Loucy (cell line): ENCODE measurements around the gene TRIB2.
"Not testable (repeated sequence)": the region's sequence is repeated elsewhere in the genome, so short reads cannot be mapped to it uniquely, and the experiment has no call there.

Experiments
- H2AFZ ChIP-seq: fragments of 200-600 bp; sonication (generic); 2 replicates; pipeline ENCODE4 v1.6.0; 2016; ENCODE audit warnings: antibody characterized with exemption, mild to moderate bottlenecking, low read length, moderate library complexity
- H3F3A ChIP-seq: fragments of 200-600 bp; 2 replicates; pipeline ENCODE4 v1.6.0; 2016; ENCODE audit warnings: antibody characterized with exemption, low read depth, mild to moderate bottlenecking
- H3K27me3 ChIP-seq: fragments of 200-600 bp; sonication (generic); 2 replicates; pipeline ENCODE4 v1.6.1; 2014; ENCODE audit warnings: low read length, mild to moderate bottlenecking; ENCODE audit not compliant: insufficient read depth, poor library complexity, severe bottlenecking
- H3K36me3 ChIP-seq: fragments of 200-600 bp; sonication (generic); 2 replicates; pipeline ENCODE4 v1.6.1; 2016; ENCODE audit warnings: low read length; ENCODE audit not compliant: insufficient read depth
- H3K4me1 ChIP-seq: fragments of 200-600 bp; sonication (generic); 2 replicates; pipeline ENCODE4 v1.5.1; 2014; ENCODE audit warnings: low read length, mild to moderate bottlenecking; ENCODE audit not compliant: insufficient read depth, poor library complexity, severe bottlenecking
- H3K4me2 ChIP-seq: fragments of 200-600 bp; sonication (generic); 2 replicates; pipeline ENCODE4 v1.6.0; 2014; ENCODE audit warnings: antibody characterized with exemption, low read length, low read depth, mild to moderate bottlenecking; ENCODE audit not compliant: poor library complexity, severe bottlenecking
- H3K4me3 ChIP-seq: fragments of 200-600 bp; sonication (generic); 2 replicates; pipeline ENCODE4 v1.5.1; 2014; ENCODE audit warnings: low read length, mild to moderate bottlenecking, mixed read lengths; ENCODE audit not compliant: poor library complexity, severe bottlenecking
- H3K79me2 ChIP-seq: fragments of 200-600 bp; sonication (generic); 2 replicates; pipeline ENCODE4 v1.6.1; 2014; ENCODE audit warnings: low read length; ENCODE audit not compliant: insufficient read depth
- H3K9ac ChIP-seq: fragments of 200-600 bp; sonication (generic); 2 replicates; pipeline ENCODE4 v1.6.0; 2014; ENCODE audit warnings: mild to moderate bottlenecking, low read depth, low read length, moderate library complexity; ENCODE audit not compliant: poor library complexity, severe bottlenecking
- H3K9me2 ChIP-seq: fragments of 200-600 bp; sonication (generic); replicated peaks from 2 replicates; pipeline ENCODE4 v1.6.1; 2016; ENCODE audit warnings: low read depth, low read length, mixed read lengths
- H3K9me3 ChIP-seq: fragments of 200-600 bp; sonication (generic); 2 replicates; pipeline ENCODE4 v1.6.1; 2014; ENCODE audit warnings: mild to moderate bottlenecking, antibody characterized with exemption, low read length, low read depth; ENCODE audit not compliant: insufficient read depth
- H4K20me1 ChIP-seq: fragments of 200-600 bp; sonication (generic); 2 replicates; pipeline ENCODE4 v1.6.0; 2014; ENCODE audit warnings: antibody characterized with exemption, low read length, mild to moderate bottlenecking; ENCODE audit not compliant: insufficient read depth, poor library complexity, severe bottlenecking
- EZH2phosphoT487 ChIP-seq: fragments of 200-600 bp; IDR thresholded peaks from 2 replicates; pipeline ENCODE4 v1.6.1; 2018; ENCODE audit warnings: antibody characterized with exemption, mild to moderate bottlenecking, moderate library complexity, borderline replicate concordance
- TF ChIP-seq, protein P1 (sequence below): fragments of 200-600 bp; sonication (generic); conservative IDR thresholded peaks from 2 replicates; pipeline ENCODE4 v1.5.1; 2014; ENCODE audit warnings: mild to moderate bottlenecking, antibody characterized with exemption, low read length

TRIB2 gene

DNA sequence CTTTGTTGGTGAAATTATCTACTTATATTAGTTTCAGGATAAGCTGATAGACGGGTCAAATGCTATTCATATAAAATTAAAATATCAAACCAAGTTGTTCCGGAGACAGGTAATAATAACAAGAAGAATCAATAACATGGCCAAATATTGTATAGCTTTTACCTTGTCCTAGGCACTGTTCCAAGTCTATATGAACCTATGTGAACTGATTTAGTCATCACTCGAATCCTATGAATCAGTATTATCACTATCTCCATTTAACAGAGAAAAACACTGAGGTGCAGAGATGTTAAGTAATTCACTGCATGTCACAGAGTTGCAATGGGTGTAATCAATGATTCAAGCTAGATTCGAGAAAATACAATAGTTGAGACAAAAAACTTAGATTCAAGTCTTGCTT lies 40.0 kb upstream of the TRIB2 start:
- H3K4me2 ChIP-seq: no peak overlapping the region
- no peak overlapping the region for H2AFZ ChIP-seq
- no peaks in the 10 kb centered on the region for H3K36me3 ChIP-seq
- H3K4me1 ChIP-seq: no peaks in the 10 kb centered on the region
- no peaks in the 10 kb centered on the region for H3F3A ChIP-seq
- H3K4me3 ChIP-seq: no peak overlapping the region
- no peak overlapping the region for H3K9ac ChIP-seq
- TF ChIP-seq EZH2phosphoT487: no peak
- TF ChIP-seq, protein P1, sequence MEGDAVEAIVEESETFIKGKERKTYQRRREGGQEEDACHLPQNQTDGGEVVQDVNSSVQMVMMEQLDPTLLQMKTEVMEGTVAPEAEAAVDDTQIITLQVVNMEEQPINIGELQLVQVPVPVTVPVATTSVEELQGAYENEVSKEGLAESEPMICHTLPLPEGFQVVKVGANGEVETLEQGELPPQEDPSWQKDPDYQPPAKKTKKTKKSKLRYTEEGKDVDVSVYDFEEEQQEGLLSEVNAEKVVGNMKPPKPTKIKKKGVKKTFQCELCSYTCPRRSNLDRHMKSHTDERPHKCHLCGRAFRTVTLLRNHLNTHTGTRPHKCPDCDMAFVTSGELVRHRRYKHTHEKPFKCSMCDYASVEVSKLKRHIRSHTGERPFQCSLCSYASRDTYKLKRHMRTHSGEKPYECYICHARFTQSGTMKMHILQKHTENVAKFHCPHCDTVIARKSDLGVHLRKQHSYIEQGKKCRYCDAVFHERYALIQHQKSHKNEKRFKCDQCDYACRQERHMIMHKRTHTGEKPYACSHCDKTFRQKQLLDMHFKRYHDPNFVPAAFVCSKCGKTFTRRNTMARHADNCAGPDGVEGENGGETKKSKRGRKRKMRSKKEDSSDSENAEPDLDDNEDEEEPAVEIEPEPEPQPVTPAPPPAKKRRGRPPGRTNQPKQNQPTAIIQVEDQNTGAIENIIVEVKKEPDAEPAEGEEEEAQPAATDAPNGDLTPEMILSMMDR: no peak
- H4K20me1 ChIP-seq: no peaks in the 10 kb centered on the region
- no peaks in the 10 kb centered on the region for H3K79me2 ChIP-seq
- H3K9me2 ChIP-seq: no peaks in the 10 kb centered on the region
- no peaks in the 10 kb centered on the region for H3K9me3 ChIP-seq
- H3K27me3 ChIP-seq: no peaks in the 10 kb centered on the region

DNA sequence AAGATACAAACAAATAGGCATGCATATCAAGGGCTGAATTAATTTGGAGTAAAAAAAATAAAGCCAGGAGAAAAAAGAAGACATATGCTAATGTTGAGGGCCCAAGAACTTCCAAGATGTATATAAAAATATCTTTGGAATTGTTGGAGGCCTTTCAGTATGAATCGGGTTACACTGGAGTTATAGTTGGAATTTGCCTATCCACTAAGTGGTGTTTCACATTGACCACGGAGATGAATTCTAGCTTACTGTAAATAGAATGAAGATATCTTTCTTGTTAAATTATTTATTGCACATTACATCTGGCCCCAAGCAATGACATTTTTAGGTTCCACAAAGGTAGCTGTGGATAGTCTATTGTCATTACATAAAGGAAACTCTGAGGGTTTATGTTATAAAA lies 38.5 kb upstream of the TRIB2 start:
- Histone ChIP-seq H4K20me1 (no peaks in the 10 kb centered on the region), H3K36me3 (no peaks in the 10 kb centered on the region), H3K9me2 (no peaks in the 10 kb centered on the region), H3K27me3 (no peaks in the 10 kb centered on the region), H3F3A (no peaks in the 10 kb centered on the region), H3K79me2 (no peaks in the 10 kb centered on the region), H3K9ac (no peak overlapping the region), H3K4me1 (no peaks in the 10 kb centered on the region), H3K4me3 (no peak overlapping the region), H2AFZ (no peak overlapping the region), H3K4me2 (no peak overlapping the region), H3K9me3 (no peaks in the 10 kb centered on the region)
- TF ChIP-seq EZH2phosphoT487: no peak
- TF ChIP-seq, protein P1: no peak

DNA sequence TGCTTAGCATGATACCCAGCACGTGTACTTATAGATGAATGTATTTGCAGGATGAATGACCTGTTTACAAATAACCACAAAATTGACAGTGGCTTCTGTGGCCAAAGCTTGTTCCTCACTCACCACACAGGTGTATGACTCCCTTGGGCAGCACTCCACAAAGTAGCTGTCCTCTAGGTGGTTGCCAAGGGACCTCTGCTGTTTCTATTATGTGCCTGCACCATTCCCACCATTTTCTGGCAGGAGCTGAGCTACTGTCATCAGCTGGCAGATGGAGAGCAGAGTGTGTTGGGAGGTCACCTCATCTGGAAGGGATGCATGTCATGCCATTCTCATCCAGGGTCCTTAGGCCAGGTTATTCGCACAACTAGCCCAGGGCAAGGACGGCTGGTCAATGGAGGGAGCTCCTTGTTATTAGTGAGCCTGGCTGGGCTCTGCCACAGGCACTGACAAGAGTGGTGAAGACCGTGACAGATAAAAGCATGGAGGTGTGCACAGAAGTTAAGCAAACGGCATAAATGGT lies 37.1 kb upstream of the TRIB2 start:
- Histone ChIP-seq H3K79me2 (no peaks in the 10 kb centered on the region), H4K20me1 (no peaks in the 10 kb centered on the region), H3K36me3 (no peaks in the 10 kb centered on the region), H3F3A (no peaks in the 10 kb centered on the region), H3K9ac (no peak overlapping the region), H3K9me3 (no peaks in the 10 kb centered on the region), H3K9me2 (no peaks in the 10 kb centered on the region), H3K4me1 (no peaks in the 10 kb centered on the region), H3K27me3 (no peaks in the 10 kb centered on the region), H3K4me2 (no peak overlapping the region), H2AFZ (no peak overlapping the region), H3K4me3 (no peak overlapping the region)
- no peak for TF ChIP-seq EZH2phosphoT487
- TF ChIP-seq, protein P1: no peak

DNA sequence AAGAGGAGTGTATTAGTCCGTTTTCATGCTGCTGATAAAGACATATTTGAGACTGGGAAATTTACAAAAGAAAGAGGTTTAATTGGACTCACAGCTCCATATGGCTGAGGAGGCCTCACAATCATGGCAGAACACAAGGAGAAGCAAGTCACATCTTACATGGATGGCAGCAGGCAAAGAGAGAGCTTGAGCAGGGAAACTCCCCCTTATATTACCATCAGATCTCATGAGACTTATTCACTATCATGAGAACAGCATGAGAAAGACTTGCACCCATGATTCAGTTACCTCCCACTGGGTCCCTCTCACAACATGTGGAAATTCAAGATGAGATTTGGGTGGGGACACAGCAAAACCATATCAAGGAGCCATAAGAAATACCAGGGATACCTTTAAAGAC lies 36.6 kb upstream of the TRIB2 start:
- H3K27me3 ChIP-seq, H2AFZ ChIP-seq, H4K20me1 ChIP-seq, H3K9ac ChIP-seq, H3K4me3 ChIP-seq, H3K79me2 ChIP-seq, H3K4me1 ChIP-seq, H3K4me2 ChIP-seq, H3F3A ChIP-seq, H3K9me2 ChIP-seq, H3K9me3 ChIP-seq, H3K36me3 ChIP-seq: not testable (repeated sequence)
